K562 (cell line): ENCODE data around the gene RABGAP1L. TPM values are rescaled to one million over a fixed set of nuclear protein-coding genes. Genes with fewer than 3 reads are reported as not detected.

Source experiments
- ARID1B ChIP-seq: fragments of 450-650 bp; IDR thresholded peaks from 2 replicates; pipeline ENCODE4 v1.6.1; 2016; ENCODE audit warnings: antibody characterized with exemption, mild to moderate bottlenecking, inconsistent platforms
- DDX20 ChIP-seq: fragments of 450-650 bp; IDR thresholded peaks from 2 replicates; pipeline ENCODE4 v1.6.1; 2016; ENCODE audit warnings: missing genetic modification characterization, low read depth, mild to moderate bottlenecking, missing compliant biosample characterization, moderate library complexity
- DPF2 ChIP-seq: fragments of 450-650 bp; IDR thresholded peaks from 2 replicates; pipeline ENCODE4 v1.6.1; 2016
- EWSR1 ChIP-seq: fragments of 450-650 bp; IDR thresholded peaks from 2 replicates; pipeline ENCODE4 v1.6.1; 2018; ENCODE audit warnings: borderline replicate concordance, mild to moderate bottlenecking, low read depth, moderate library complexity; ENCODE audit not compliant: partially characterized antibody
- IRF9 ChIP-seq: fragments of 450-650 bp; IDR thresholded peaks from 2 replicates; pipeline ENCODE4 v1.6.1; 2016; ENCODE audit warnings: missing biosample characterization, missing genetic modification characterization
- LEF1 ChIP-seq: fragments of 450-650 bp; IDR thresholded peaks from 2 replicates; pipeline ENCODE4 v1.6.1; 2016; ENCODE audit warnings: mild to moderate bottlenecking
- SIN3A ChIP-seq, 2 experiments: fragments of 150-350 bp in 1 of 2; IDR thresholded peaks; 2 replicates each; pipeline ENCODE4 v1.6.1; 2011 to 2016; ENCODE audit warnings: borderline replicate concordance in 2 of 2, low read depth in 2 of 2, low read length in 2 of 2, mild to moderate bottlenecking in 2 of 2, moderate library complexity in 2 of 2; ENCODE audit not compliant: control insufficient read depth in 1 of 2
- SRSF7 ChIP-seq: fragments of 200-400 bp; formaldehyde crosslinking; optimal IDR thresholded peaks from 2 replicates; pipeline ENCODE3; 2017; ENCODE audit warnings: mild to moderate bottlenecking, low read depth, low read length
- TCF7L2 ChIP-seq: fragments of 150-350 bp; IDR thresholded peaks from 2 replicates; pipeline ENCODE4 v1.6.1; 2016; ENCODE audit warnings: low read depth, mild to moderate bottlenecking, low read length, moderate library complexity
- THRAP3 ChIP-seq: fragments of 450-650 bp; IDR thresholded peaks from 2 replicates; pipeline ENCODE4 v1.6.1; 2016; ENCODE audit warnings: mild to moderate bottlenecking, inconsistent platforms, borderline replicate concordance
- ZNF224 ChIP-seq: sonication (generic); formaldehyde crosslinking; IDR thresholded peaks from 2 replicates; pipeline ENCODE4 v1.8.0; 2022; ENCODE audit warnings: mild to moderate bottlenecking, missing genetic modification reagents
- ZNF253 ChIP-seq: fragments of 250-450 bp; sonication (Bioruptor Pico); conservative IDR thresholded peaks from 2 replicates; pipeline ENCODE4 v1.6.1; 2021; ENCODE audit warnings: mild to moderate bottlenecking
- polyA plus RNA-seq, 8 experiments: library from polyadenylated mRNA; depleted of rRNA in 4 of 8; stranded (reverse) in 5 of 8; unstranded in 3 of 8; fragments of >200 nt; fragmentation: Nextera tagmentation in 2 of 8; fragmentation: Illumina TruSeq in 1 of 8; extraction: Ambion mirVana in 2 of 8; extraction: Trizol in 1 of 8; gene quantifications; 2 replicates each; pipeline versions ENCODE4 v1.2.1 to v1.2.3, GENCODE V29; 2011 to 2014; ENCODE audit warnings: inconsistent platforms in 1 of 8, missing spikeins in 1 of 8
- total RNA-seq, 7 experiments: library from RNA; depleted of rRNA in 6 of 7; stranded (reverse); fragments of >200 nt in 6 of 7; fragmentation: Illumina TruSeq in 2 of 7; extraction: Trizol in 2 of 7; gene quantifications; 2 replicates each; pipeline versions ENCODE4 v1.2.1 to v1.2.3, GENCODE V29; 2011 to 2021; ENCODE audit warnings: low replicate concordance in 1 of 7
- TF ChIP-seq, protein P1 (sequence below): fragments of 450-650 bp; IDR thresholded peaks from 2 replicates; pipeline ENCODE4 v1.6.1; 2016; ENCODE audit warnings: low read depth
- TF ChIP-seq, protein P2 (sequence below): fragments of 250-450 bp; sonication (Bioruptor Pico); IDR thresholded peaks from 2 replicates; pipeline ENCODE4 v1.4.0; 2020; ENCODE audit warnings: mild to moderate bottlenecking, moderate library complexity, borderline replicate concordance

RABGAP1L gene
- total and polyA plus RNA-seq, 9 of the 15 experiments (the other 6 are each of a cell fraction or from before 2014, with no cell fraction given), result 16.5 to 44.9 (median 26.7) TPM

DNA sequence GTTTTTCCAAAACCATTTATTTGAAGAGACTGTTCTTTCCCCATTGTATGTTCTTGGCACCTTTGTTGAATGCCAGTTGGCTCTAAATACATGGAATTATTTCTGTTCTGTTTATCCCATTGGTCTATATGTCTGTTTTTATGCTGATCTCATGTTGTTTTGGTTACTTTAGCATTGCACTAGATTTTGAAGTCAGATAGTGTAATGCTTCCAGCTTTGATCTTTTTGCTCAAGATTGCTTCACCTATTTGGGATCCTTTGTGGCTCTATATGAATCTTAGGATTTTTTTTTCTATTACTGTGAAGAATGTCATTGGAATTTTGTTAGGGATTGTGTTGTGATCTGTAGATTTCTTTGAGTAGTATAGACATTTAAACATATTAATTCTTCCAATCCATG lies 149.3 kb downstream of the RABGAP1L start (continued):
- TF ChIP-seq, protein P1, sequence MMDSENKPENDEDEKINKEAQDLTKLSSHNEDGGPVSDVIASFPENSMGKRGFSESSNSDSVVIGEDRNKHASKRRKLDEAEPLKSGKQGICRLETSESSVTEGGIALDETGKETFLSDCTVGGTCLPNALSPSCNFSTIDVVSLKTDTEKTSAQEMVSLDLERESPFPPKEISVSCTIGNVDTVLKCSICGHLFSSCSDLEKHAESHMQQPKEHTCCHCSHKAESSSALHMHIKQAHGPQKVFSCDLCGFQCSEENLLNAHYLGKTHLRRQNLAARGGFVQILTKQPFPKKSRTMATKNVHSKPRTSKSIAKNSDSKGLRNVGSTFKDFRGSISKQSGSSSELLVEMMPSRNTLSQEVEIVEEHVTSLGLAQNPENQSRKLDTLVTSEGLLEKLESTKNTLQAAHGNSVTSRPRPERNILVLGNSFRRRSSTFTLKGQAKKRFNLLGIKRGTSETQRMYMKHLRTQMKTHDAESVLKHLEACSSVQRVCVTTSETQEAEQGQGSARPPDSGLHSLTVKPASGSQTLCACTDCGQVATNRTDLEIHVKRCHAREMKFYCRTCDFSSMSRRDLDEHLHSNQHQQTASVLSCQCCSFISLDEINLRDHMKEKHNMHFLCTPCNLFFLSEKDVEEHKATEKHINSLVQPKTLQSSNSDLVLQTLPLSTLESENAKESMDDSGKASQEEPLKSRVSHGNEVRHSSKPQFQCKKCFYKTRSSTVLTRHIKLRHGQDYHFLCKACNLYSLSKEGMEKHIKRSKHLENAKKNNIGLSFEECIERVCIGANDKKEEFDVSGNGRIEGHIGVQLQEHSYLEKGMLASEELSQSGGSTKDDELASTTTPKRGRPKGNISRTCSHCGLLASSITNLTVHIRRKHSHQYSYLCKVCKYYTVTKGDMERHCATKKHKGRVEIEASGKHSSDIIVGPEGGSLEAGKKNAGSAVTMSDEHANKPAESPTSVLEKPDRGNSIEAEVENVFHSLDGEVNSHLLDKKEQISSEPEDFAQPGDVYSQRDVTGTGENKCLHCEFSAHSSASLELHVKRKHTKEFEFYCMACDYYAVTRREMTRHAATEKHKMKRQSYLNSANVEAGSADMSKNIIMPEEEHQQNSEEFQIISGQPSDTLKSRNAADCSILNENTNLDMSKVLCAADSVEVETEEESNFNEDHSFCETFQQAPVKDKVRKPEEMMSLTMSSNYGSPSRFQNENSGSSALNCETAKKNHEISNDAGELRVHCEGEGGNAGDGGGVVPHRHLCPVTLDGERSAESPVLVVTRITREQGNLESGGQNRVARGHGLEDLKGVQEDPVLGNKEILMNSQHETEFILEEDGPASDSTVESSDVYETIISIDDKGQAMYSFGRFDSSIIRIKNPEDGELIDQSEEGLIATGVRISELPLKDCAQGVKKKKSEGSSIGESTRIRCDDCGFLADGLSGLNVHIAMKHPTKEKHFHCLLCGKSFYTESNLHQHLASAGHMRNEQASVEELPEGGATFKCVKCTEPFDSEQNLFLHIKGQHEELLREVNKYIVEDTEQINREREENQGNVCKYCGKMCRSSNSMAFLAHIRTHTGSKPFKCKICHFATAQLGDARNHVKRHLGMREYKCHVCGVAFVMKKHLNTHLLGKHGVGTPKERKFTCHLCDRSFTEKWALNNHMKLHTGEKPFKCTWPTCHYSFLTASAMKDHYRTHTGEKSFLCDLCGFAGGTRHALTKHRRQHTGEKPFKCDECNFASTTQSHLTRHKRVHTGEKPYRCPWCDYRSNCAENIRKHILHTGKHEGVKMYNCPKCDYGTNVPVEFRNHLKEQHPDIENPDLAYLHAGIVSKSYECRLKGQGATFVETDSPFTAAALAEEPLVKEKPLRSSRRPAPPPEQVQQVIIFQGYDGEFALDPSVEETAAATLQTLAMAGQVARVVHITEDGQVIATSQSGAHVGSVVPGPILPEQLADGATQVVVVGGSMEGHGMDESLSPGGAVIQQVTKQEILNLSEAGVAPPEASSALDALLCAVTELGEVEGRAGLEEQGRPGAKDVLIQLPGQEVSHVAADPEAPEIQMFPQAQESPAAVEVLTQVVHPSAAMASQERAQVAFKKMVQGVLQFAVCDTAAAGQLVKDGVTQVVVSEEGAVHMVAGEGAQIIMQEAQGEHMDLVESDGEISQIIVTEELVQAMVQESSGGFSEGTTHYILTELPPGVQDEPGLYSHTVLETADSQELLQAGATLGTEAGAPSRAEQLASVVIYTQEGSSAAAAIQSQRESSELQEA, result no peak
- TF ChIP-seq IRF9 (tag) (peak; percentile 25; the same call in 1 of the 2 replicates), DDX20 (tag) (no peak), LEF1 (peak; percentile 98), TCF7L2 (peak; percentile 69; the same call in 1 of the 2 replicates), THRAP3 (no peak), ZNF253 (no peak), EWSR1 (no peak), SIN3A (IDR thresholded peaks at IDR 0.05; ENCODE audit: borderline replicate concordance in 2 of 2, control insufficient read depth in 1 of 2, low read depth in 2 of 2, low read length in 2 of 2) (no peak), SRSF7 (no peak), ZNF224 (no peak), DPF2 (0 out of 2 replicates have a peak, but pooled peaks have one; percentile 46), ARID1B (peak; percentile 41; the same call in 1 of the 2 replicates)
- TF ChIP-seq, protein P2, sequence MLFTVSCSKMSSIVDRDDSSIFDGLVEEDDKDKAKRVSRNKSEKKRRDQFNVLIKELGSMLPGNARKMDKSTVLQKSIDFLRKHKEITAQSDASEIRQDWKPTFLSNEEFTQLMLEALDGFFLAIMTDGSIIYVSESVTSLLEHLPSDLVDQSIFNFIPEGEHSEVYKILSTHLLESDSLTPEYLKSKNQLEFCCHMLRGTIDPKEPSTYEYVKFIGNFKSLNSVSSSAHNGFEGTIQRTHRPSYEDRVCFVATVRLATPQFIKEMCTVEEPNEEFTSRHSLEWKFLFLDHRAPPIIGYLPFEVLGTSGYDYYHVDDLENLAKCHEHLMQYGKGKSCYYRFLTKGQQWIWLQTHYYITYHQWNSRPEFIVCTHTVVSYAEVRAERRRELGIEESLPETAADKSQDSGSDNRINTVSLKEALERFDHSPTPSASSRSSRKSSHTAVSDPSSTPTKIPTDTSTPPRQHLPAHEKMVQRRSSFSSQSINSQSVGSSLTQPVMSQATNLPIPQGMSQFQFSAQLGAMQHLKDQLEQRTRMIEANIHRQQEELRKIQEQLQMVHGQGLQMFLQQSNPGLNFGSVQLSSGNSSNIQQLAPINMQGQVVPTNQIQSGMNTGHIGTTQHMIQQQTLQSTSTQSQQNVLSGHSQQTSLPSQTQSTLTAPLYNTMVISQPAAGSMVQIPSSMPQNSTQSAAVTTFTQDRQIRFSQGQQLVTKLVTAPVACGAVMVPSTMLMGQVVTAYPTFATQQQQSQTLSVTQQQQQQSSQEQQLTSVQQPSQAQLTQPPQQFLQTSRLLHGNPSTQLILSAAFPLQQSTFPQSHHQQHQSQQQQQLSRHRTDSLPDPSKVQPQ (CRISPR knock-in tag), result no peak
